K562 (cell line): ENCODE data around the gene LRMDA. TPM values are rescaled to one million over a fixed set of nuclear protein-coding genes. Genes with fewer than 3 reads are reported as not detected.

Experiments used
- MTA1 ChIP-seq: fragments of 450-650 bp; IDR thresholded peaks from 2 replicates; pipeline ENCODE4 v1.6.1; 2017; ENCODE audit warnings: borderline replicate concordance
- STAT6 ChIP-seq: sonication (generic); formaldehyde crosslinking; IDR thresholded peaks from 2 replicates; pipeline ENCODE4 v1.8.1; 2023; ENCODE audit warnings: mild to moderate bottlenecking, missing genetic modification reagents
- ZNF318 ChIP-seq, 2 experiments: fragments of 450-650 bp; IDR thresholded peaks; 2 replicates each; pipeline ENCODE4 v1.6.1; 2016; ENCODE audit warnings: mild to moderate bottlenecking in 2 of 2, borderline replicate concordance in 1 of 2, low read depth in 1 of 2, moderate library complexity in 1 of 2
- polyA plus RNA-seq, 8 experiments: library from polyadenylated mRNA; depleted of rRNA in 4 of 8; stranded (reverse) in 5 of 8; unstranded in 3 of 8; fragments of >200 nt; fragmentation: Nextera tagmentation in 2 of 8; fragmentation: Illumina TruSeq in 1 of 8; extraction: Ambion mirVana in 2 of 8; extraction: Trizol in 1 of 8; gene quantifications; 2 replicates each; pipeline versions ENCODE4 v1.2.1 to v1.2.3, GENCODE V29; 2011 to 2014; ENCODE audit warnings: inconsistent platforms in 1 of 8, missing spikeins in 1 of 8
- total RNA-seq, 7 experiments: library from RNA; depleted of rRNA in 6 of 7; stranded (reverse); fragments of >200 nt in 6 of 7; fragmentation: Illumina TruSeq in 2 of 7; extraction: Trizol in 2 of 7; gene quantifications; 2 replicates each; pipeline versions ENCODE4 v1.2.1 to v1.2.3, GENCODE V29; 2011 to 2021; ENCODE audit warnings: low replicate concordance in 1 of 7

Gene LRMDA
- total and polyA plus RNA-seq, 9 of the 15 experiments (the other 6 are each of a cell fraction or from before 2014, with no cell fraction given), result 0.25 TPM; not detected in 8

GRCh38 chr10:75512203-75512933 lies 80.9 kb downstream of the LRMDA start (continued):
- TF ChIP-seq ZNF318 (IDR thresholded peaks at IDR 0.05; ENCODE audit: borderline replicate concordance in 1 of 2, low read depth in 1 of 2), result no peak
- TF ChIP-seq MTA1, result no peak
- no peak for TF ChIP-seq STAT6 (CRISPR knock-in tag)
- TF ChIP-seq, all 486 proteins: peak for 0
